Adrenal gland (tissue), 5 donors: ENCODE data around the gene MAP3K8.

Experiments used
- CTCF ChIP-seq, 6 experiments: fragments of 450-650 bp in 4 of 6; fragments of 200-600 bp in 2 of 6; sonication (generic) in 1 of 6; IDR thresholded peaks; 1 replicate in 5 of 6; 2 replicates in 1 of 6; pipeline versions ENCODE4 v1.5.1 to v1.8.0; 2016 to 2021; ENCODE audit warnings: antibody characterized with exemption in 6 of 6, mild to moderate bottlenecking in 2 of 6, moderate library complexity in 1 of 6
- POLR2A ChIP-seq, 2 donors: fragments of 450-650 bp; IDR thresholded peaks; one replicate each; pipeline ENCODE4 v1.6.1; 2017; ENCODE audit warnings: antibody characterized with exemption in 2 of 2, mild to moderate bottlenecking in 2 of 2, moderate library complexity in 1 of 2
- donor health status: DM: no; HTN: no; CAD: no.

GRCh38 chr10:30499816-30500215, 65.8 kb downstream of the MAP3K8 start:
- TF ChIP-seq CTCF (IDR thresholded peaks at IDR 0.05) (no peak), POLR2A (IDR thresholded peaks at IDR 0.05) (no peak)
